HUES48 (cell line): ENCODE results near the gene ACOXL.

Experiments used
- H3K27ac ChIP-seq: one replicate; pipeline ENCODE4 v1.7.0; 2013; ENCODE audit warnings: low read depth, low read length, inconsistent platforms
- H3K27me3 ChIP-seq: 2 replicates; pipeline ENCODE4 v1.6.1; 2013; ENCODE audit warnings: mild to moderate bottlenecking, low read length; ENCODE audit not compliant: control insufficient read depth, insufficient read depth
- H3K36me3 ChIP-seq: 2 replicates; pipeline ENCODE4 v1.6.1; 2013; ENCODE audit warnings: low read length; ENCODE audit not compliant: control insufficient read depth, insufficient read depth
- H3K4me1 ChIP-seq: 2 replicates; pipeline ENCODE4 v1.6.1; 2013; ENCODE audit warnings: mild to moderate bottlenecking, low read length; ENCODE audit not compliant: control insufficient read depth, insufficient read depth
- H3K4me3 ChIP-seq: 2 replicates; pipeline ENCODE4 v1.5.1; 2013; ENCODE audit warnings: mild to moderate bottlenecking, low read depth, low read length
- H3K9ac ChIP-seq: 2 replicates; pipeline ENCODE4 v1.6.1; 2013; ENCODE audit warnings: mild to moderate bottlenecking, low read depth, low read length, moderate library complexity
- H3K9me3 ChIP-seq: 2 replicates; pipeline ENCODE4 v1.6.1; 2013; ENCODE audit warnings: low read length; ENCODE audit not compliant: control insufficient read depth, insufficient read depth

The ACOXL gene

GRCh38 chr2:111122631-111123421, 390.5 kb downstream of the ACOXL start:
- Histone ChIP-seq H3K4me3 (peak overlapping the region; percentile 86), H3K27ac (peak overlapping the region; percentile 84), H3K4me1 (peaks cover 9% of the 10 kb centered on the region), H3K9me3 (no peaks in the 10 kb centered on the region), H3K27me3 (peaks cover 38% of the 10 kb centered on the region), H3K36me3 (peaks cover 40% of the 10 kb centered on the region), H3K9ac (peak overlapping the region; percentile 76)

- Histone ChIP-seq H3K4me3 (peak overlapping the region; percentile 86), H3K27ac (no peak overlapping the region), H3K9ac (no peak overlapping the region), H3K27me3 (peaks cover 29% of the 10 kb centered on the region), H3K36me3 (peaks cover 50% of the 10 kb centered on the region), H3K4me1 (peaks cover 7% of the 10 kb centered on the region), H3K9me3 (no peaks in the 10 kb centered on the region)
These were observed 391.4 kb downstream of the ACOXL start for GRCh38 chr2:111123751-111124150.

GRCh38 chr2:111126581-111126980, 394.2 kb downstream of the ACOXL start:
- no peak overlapping the region for H3K9ac ChIP-seq
- peaks cover 69% of the 10 kb centered on the region for H3K36me3 ChIP-seq
- H3K4me3 ChIP-seq: no peak overlapping the region
- no peaks in the 10 kb centered on the region for H3K9me3 ChIP-seq
- peaks cover 3% of the 10 kb centered on the region; the same call in 1 of the 2 replicates for H3K4me1 ChIP-seq
- no peak overlapping the region for H3K27ac ChIP-seq
- H3K27me3 ChIP-seq: peaks cover 6% of the 10 kb centered on the region; the same call in 1 of the 2 replicates

- Histone ChIP-seq H3K36me3 (peaks cover 76% of the 10 kb centered on the region), H3K9me3 (no peaks in the 10 kb centered on the region), H3K9ac (no peak overlapping the region), H3K4me1 (peaks cover 3% of the 10 kb centered on the region; the same call in 1 of the 2 replicates), H3K4me3 (no peak overlapping the region), H3K27ac (no peak overlapping the region), H3K27me3 (no peaks in the 10 kb centered on the region)
These were observed 395.0 kb downstream of the ACOXL start for GRCh38 chr2:111127351-111127750.

GRCh38 chr2:111128096-111128495, 395.7 kb downstream of the ACOXL start:
- Histone ChIP-seq H3K9ac (no peak overlapping the region), H3K27ac (no peak overlapping the region), H3K36me3 (peaks cover 82% of the 10 kb centered on the region), H3K4me3 (no peak overlapping the region), H3K27me3 (no peaks in the 10 kb centered on the region), H3K9me3 (no peaks in the 10 kb centered on the region), H3K4me1 (peaks cover 3% of the 10 kb centered on the region; the same call in 1 of the 2 replicates)

- Histone ChIP-seq H3K9ac (no peak overlapping the region), H3K27me3 (no peaks in the 10 kb centered on the region), H3K27ac (no peak overlapping the region), H3K36me3 (peaks cover 72% of the 10 kb centered on the region), H3K4me3 (no peak overlapping the region), H3K9me3 (no peaks in the 10 kb centered on the region), H3K4me1 (peaks cover 5% of the 10 kb centered on the region)
These were observed 401.2 kb downstream of the ACOXL start for GRCh38 chr2:111133603-111134002.

GRCh38 chr2:111134055-111134454, 401.7 kb downstream of the ACOXL start:
- H3K36me3 ChIP-seq: peaks cover 72% of the 10 kb centered on the region
- H3K9ac ChIP-seq: no peak overlapping the region
- no peaks in the 10 kb centered on the region for H3K9me3 ChIP-seq
- peaks cover 5% of the 10 kb centered on the region for H3K4me1 ChIP-seq
- H3K4me3 ChIP-seq: no peak overlapping the region
- H3K27me3 ChIP-seq: no peaks in the 10 kb centered on the region
- no peak overlapping the region for H3K27ac ChIP-seq

GRCh38 chr2:111135237-111135909, 403.0 kb downstream of the ACOXL start:
- Histone ChIP-seq H3K4me1 (peaks cover 5% of the 10 kb centered on the region), H3K27me3 (no peaks in the 10 kb centered on the region), H3K4me3 (no peak overlapping the region), H3K36me3 (peaks cover 74% of the 10 kb centered on the region), H3K9me3 (no peaks in the 10 kb centered on the region), H3K27ac (no peak overlapping the region), H3K9ac (no peak overlapping the region)

- Histone ChIP-seq H3K4me3 (no peak overlapping the region), H3K9me3 (no peaks in the 10 kb centered on the region), H3K27ac (no peak overlapping the region), H3K36me3 (peaks cover 75% of the 10 kb centered on the region), H3K27me3 (no peaks in the 10 kb centered on the region), H3K9ac (no peak overlapping the region), H3K4me1 (peaks cover 5% of the 10 kb centered on the region)
These were observed 403.5 kb downstream of the ACOXL start for GRCh38 chr2:111135910-111136297.

- Histone ChIP-seq H3K4me1 (peaks cover 5% of the 10 kb centered on the region), H3K27ac (no peak overlapping the region), H3K9me3 (no peaks in the 10 kb centered on the region), H3K4me3 (no peak overlapping the region), H3K9ac (no peak overlapping the region), H3K36me3 (peaks cover 78% of the 10 kb centered on the region), H3K27me3 (no peaks in the 10 kb centered on the region)
These were observed 406.5 kb downstream of the ACOXL start for GRCh38 chr2:111138839-111139238.

- Histone ChIP-seq H3K27me3 (no peaks in the 10 kb centered on the region), H3K4me1 (peaks cover 5% of the 10 kb centered on the region), H3K27ac (no peak overlapping the region), H3K36me3 (peaks cover 74% of the 10 kb centered on the region), H3K9me3 (no peaks in the 10 kb centered on the region), H3K9ac (no peak overlapping the region), H3K4me3 (no peak overlapping the region)
These were observed 407.4 kb downstream of the ACOXL start for GRCh38 chr2:111139637-111140317.
